ENCODE data around the gene HSP90AB1. TPM values are rescaled to one million over a fixed set of nuclear protein-coding genes. Genes with fewer than 3 reads are reported as not detected.

HSP90AB1 gene
- total RNA-seq, 3 donors from 2014 or later (not counting 1 experiment from before 2014, with no cell fraction given): 256 to 372 (median 308) TPM

DNA sequence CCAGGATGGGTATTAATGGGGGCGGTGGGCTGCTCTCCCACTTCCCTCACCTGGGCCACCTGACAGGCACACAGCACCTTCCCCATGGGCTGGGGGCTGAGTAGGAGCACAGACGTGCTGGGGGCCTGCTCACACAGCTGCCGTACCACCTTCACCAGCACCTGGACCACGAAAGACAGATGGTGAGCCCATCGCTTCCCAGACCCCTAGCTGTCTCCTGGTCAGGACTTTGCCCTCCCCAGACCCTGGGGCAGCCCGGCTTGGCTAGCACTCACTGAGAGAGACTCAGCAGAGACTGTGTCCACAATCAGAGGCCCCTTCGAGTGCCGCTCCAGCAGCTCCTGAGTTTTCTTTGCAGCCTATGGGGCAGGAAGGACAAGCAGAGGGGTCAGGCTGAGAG is 54.2 kb downstream of the HSP90AB1 start:
- Histone ChIP-seq H3K27ac (ENCODE audit: low read length) (no peak overlapping the region), H3K27me3 (ENCODE audit: control insufficient read depth, insufficient read depth, low read length) (peaks cover 16% of the 10 kb centered on the region), H3K4me3 (ENCODE audit: low read length) (no peak overlapping the region), H3K4me1 (ENCODE audit: control insufficient read depth, insufficient read depth, low read length) (peaks cover 14% of the 10 kb centered on the region), H3K9me3 (ENCODE audit: control insufficient read depth, insufficient read depth, low read length) (no peaks in the 10 kb centered on the region), H3K36me3 (ENCODE audit: control insufficient read depth, insufficient read depth, low read length) (peaks cover 49% of the 10 kb centered on the region)
- H3K27me3 Mint-ChIP-seq (ENCODE audit: low read depth in 2 of 2): peaks cover 8 to 17% of the 10 kb centered on the region in 2 donors
- intact Hi-C loops (cut with micrococcal nuclease): no loop called here
- WGBS (ENCODE audit: insufficient coverage): 96% methylated on average over 8 of the region's 8 CpGs
- TF ChIP-seq, protein P1, sequence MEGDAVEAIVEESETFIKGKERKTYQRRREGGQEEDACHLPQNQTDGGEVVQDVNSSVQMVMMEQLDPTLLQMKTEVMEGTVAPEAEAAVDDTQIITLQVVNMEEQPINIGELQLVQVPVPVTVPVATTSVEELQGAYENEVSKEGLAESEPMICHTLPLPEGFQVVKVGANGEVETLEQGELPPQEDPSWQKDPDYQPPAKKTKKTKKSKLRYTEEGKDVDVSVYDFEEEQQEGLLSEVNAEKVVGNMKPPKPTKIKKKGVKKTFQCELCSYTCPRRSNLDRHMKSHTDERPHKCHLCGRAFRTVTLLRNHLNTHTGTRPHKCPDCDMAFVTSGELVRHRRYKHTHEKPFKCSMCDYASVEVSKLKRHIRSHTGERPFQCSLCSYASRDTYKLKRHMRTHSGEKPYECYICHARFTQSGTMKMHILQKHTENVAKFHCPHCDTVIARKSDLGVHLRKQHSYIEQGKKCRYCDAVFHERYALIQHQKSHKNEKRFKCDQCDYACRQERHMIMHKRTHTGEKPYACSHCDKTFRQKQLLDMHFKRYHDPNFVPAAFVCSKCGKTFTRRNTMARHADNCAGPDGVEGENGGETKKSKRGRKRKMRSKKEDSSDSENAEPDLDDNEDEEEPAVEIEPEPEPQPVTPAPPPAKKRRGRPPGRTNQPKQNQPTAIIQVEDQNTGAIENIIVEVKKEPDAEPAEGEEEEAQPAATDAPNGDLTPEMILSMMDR (IDR thresholded peaks at IDR 0.05): no peak
- no peaks in the 10 kb centered on the region for H3K36me3 Mint-ChIP-seq
- H3K27ac Mint-ChIP-seq: no peak overlapping the region
- no peak for DNase-seq
- H3K9me3 Mint-ChIP-seq: no peaks in the 10 kb centered on the region
- ATAC-seq: no peak
- no peak overlapping the region for H3K4me3 Mint-ChIP-seq
- H3K4me1 Mint-ChIP-seq: peaks cover 0 to 12% of the 10 kb centered on the region in 2 donors

DNA sequence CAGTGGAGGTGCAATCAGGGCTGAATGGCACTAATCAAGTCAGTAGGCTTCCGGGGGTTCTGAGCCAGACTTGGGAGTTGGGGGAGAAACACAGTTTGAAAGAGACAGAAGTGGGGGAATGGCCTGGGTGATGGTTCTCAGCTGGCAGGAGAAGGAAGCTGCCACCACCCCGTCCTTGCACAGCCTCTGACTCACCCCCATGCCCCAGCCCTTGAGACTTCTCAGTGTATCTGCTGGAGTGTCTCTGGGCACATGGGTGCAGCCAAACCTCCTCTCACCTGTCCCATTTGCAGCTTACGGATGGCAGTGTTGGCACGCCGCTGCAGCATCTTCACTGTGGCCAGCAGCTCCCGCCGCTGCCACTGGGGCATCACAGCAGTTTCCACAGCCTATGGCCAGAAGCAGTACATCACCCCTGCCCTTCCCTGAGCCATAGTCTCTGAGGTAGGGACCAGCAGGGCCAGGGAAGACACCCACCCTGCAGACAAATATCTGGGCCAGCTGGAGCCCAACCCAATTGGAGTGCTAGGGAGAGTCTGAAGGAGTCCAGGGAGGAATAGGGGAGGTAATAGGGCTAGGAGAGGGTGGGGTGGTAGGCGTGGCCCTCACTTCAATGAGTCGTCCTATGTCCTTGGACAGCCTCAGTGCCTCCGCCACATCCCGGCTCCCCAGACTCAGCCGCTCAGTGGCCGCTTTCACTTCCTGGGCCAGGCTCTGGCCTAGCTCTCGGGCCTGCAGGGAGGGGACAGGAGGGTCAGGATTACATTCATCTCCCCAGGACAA is 55.1 kb downstream of the HSP90AB1 start:
- no peaks in the 10 kb centered on the region for H3K9me3 Mint-ChIP-seq
- Histone ChIP-seq H3K27me3 (ENCODE audit: control insufficient read depth, insufficient read depth, low read length) (peaks cover 7% of the 10 kb centered on the region), H3K36me3 (ENCODE audit: control insufficient read depth, insufficient read depth, low read length) (peaks cover 54% of the 10 kb centered on the region), H3K27ac (ENCODE audit: low read length) (no peak overlapping the region), H3K9me3 (ENCODE audit: control insufficient read depth, insufficient read depth, low read length) (no peaks in the 10 kb centered on the region), H3K4me1 (ENCODE audit: control insufficient read depth, insufficient read depth, low read length) (peaks cover 8% of the 10 kb centered on the region), H3K4me3 (ENCODE audit: low read length) (no peak overlapping the region)
- peaks cover 0 to 7% of the 10 kb centered on the region in 2 donors for H3K4me1 Mint-ChIP-seq
- ATAC-seq: no peak
- no peak for DNase-seq
- TF ChIP-seq, protein P1 (IDR thresholded peaks at IDR 0.05): no peak
- no peak overlapping the region for H3K4me3 Mint-ChIP-seq
- no peak overlapping the region for H3K27ac Mint-ChIP-seq
- WGBS (ENCODE audit: insufficient coverage): 95% methylated on average over 14 of the region's 14 CpGs
- no peaks in the 10 kb centered on the region for H3K36me3 Mint-ChIP-seq
- H3K27me3 Mint-ChIP-seq (ENCODE audit: low read depth in 2 of 2): peaks cover 0 to 8% of the 10 kb centered on the region in 2 donors
- intact Hi-C loops (cut with micrococcal nuclease): no loop called here

DNA sequence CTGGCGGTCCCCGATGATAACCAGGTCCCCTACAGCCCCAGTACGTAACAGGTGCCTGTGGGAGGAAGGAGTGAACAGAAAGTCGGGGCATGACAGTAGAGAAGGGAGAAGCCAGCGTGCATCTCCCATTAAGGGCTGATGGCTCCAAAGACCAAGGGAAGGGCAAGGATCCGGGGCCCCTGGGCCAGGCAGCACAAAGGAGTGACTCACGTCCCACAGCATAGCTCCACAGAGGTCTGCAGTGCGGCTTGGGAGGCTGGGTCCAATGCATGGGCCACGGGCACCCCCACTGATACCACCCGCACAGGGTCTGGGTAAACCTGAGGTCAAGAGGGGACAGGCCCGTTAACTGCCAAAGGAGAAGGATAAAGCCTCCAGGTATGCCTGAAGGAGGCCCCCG is 56.0 kb downstream of the HSP90AB1 start:
- H3K36me3 Mint-ChIP-seq: no peaks in the 10 kb centered on the region
- Histone ChIP-seq H3K36me3 (ENCODE audit: control insufficient read depth, insufficient read depth, low read length) (peaks cover 57% of the 10 kb centered on the region), H3K27ac (ENCODE audit: low read length) (no peak overlapping the region), H3K9me3 (ENCODE audit: control insufficient read depth, insufficient read depth, low read length) (no peaks in the 10 kb centered on the region), H3K4me1 (ENCODE audit: control insufficient read depth, insufficient read depth, low read length) (peaks cover 2% of the 10 kb centered on the region), H3K4me3 (ENCODE audit: low read length) (no peak overlapping the region), H3K27me3 (ENCODE audit: control insufficient read depth, insufficient read depth, low read length) (peaks cover 3% of the 10 kb centered on the region)
- peaks cover 0 to 5% of the 10 kb centered on the region in 2 donors for H3K27me3 Mint-ChIP-seq (ENCODE audit: low read depth in 2 of 2)
- no peaks in the 10 kb centered on the region for H3K9me3 Mint-ChIP-seq
- no peak overlapping the region for H3K27ac Mint-ChIP-seq
- H3K4me1 Mint-ChIP-seq: peaks cover 0 to 7% of the 10 kb centered on the region in 2 donors
- intact Hi-C loops (cut with micrococcal nuclease): no loop called here
- DNase-seq (no peak), ATAC-seq (no peak)
- no peak overlapping the region for H3K4me3 Mint-ChIP-seq
- TF ChIP-seq, protein P1 (IDR thresholded peaks at IDR 0.05): no peak
- 99% methylated on average over 12 of the region's 12 CpGs for WGBS (ENCODE audit: insufficient coverage)

Other genes with a start within 250 kb of the HSP90AB1 start
- gene MRPL14, start 119.6 kb upstream of the HSP90AB1 start, total RNA-seq: 10 to 100 TPM; 14.9 to 16.2 (median 16.0) TPM
- 10 to 100 TPM; 24.7 to 30.8 (median 28.1) TPM for gene TMEM63B, start 119.5 kb upstream of the HSP90AB1 start, total RNA-seq
- gene CAPN11, start 88.3 kb upstream of the HSP90AB1 start, total RNA-seq: not detected
- gene MYMX, start 30.2 kb upstream of the HSP90AB1 start, total RNA-seq: not detected
- gene SLC29A1, start 23.5 kb upstream of the HSP90AB1 start, total RNA-seq: 1 to 10 TPM; 2.2 to 5.5 (median 5.2) TPM
- gene SLC35B2, start 10.4 kb downstream of the HSP90AB1 start, total RNA-seq: 10 to 100 TPM; 20.9 to 27.7 (median 26.8) TPM
- gene NFKBIE, start 18.4 kb downstream of the HSP90AB1 start, total RNA-seq: 10 to 100 TPM; 44.9 to 61.5 (median 56.4) TPM
- not detected for gene TMEM151B, start 23.3 kb downstream of the HSP90AB1 start, total RNA-seq
- gene AARS2, start 66.2 kb downstream of the HSP90AB1 start, total RNA-seq: 10 to 100 TPM; 14.1 to 17.2 (median 14.2) TPM
- not detected for gene SPATS1, start 95.5 kb downstream of the HSP90AB1 start, total RNA-seq
- 10 to 100 TPM; 22.0 to 25.0 (median 24.9) TPM for gene CDC5L, start 140.6 kb downstream of the HSP90AB1 start, total RNA-seq

Measured in natural killer cell (primary cell).